ENCODE measurements around the gene OSBPL3. TPM values are rescaled to one million over a fixed set of nuclear protein-coding genes. Genes with fewer than 3 reads are reported as not detected.

Gene OSBPL3
- total and polyA plus RNA-seq, 2 donors (not counting 3 experiments of a cell fraction or from before 2014, with no cell fraction given): 7.5 to 27.1 TPM

- Histone ChIP-seq H3K9ac (replicated peaks; ENCODE audit: extremely low read depth, insufficient read depth, low read length) (no peak overlapping the region), H4K20me1 (replicated peaks; ENCODE audit: control insufficient read depth, extremely low read depth, insufficient read depth, low read length) (no peaks in the 10 kb centered on the region), H3K9me1 (replicated peaks; ENCODE audit: control insufficient read depth, extremely low read depth, insufficient read depth, low read length) (no peaks in the 10 kb centered on the region), H2AFZ (ENCODE audit: low read depth, low read length) (no peak overlapping the region), H3K9me3 (replicated peaks; ENCODE audit: control insufficient read depth, insufficient read depth, low read length) (no peaks in the 10 kb centered on the region), H3K4me2 (ENCODE audit: insufficient read depth, low read length) (no peak overlapping the region), H3K27ac (ENCODE audit: insufficient read depth, low read depth, low read length) (peak overlapping the region; percentile 22), H3K4me3 (replicated peaks in 1 of 3; ENCODE audit: insufficient read depth in 1 of 3, low read depth in 1 of 3, low read length in 3 of 3) (no peak overlapping the region), H3K4me1 (ENCODE audit: control insufficient read depth, extremely low read depth, insufficient read depth, low read length) (peaks cover 24% of the 10 kb centered on the region), H3K27me3 (ENCODE audit: control insufficient read depth in 2 of 2, insufficient read depth in 2 of 2, low read length in 2 of 2) (no peaks in the 10 kb centered on the region), H3K79me2 (ENCODE audit: control insufficient read depth, insufficient read depth, low read length) (no peaks in the 10 kb centered on the region), H3K36me3 (ENCODE audit: control insufficient read depth in 2 of 2, extremely low read depth in 1 of 2, insufficient read depth in 2 of 2, low read length in 2 of 2) (no peaks in the 10 kb centered on the region)
- dilution Hi-C loops (cut with MboI; ENCODE audit: extremely low pct_ligation_motif_present, low sequenced_read_pairs): no loop called here
- FAIRE-seq: peak; percentile 55
- DNase-seq (ENCODE audit: low read depth, low spot score): no peak
- no peak for TF ChIP-seq JUN (IDR thresholded peaks at IDR 0.05; ENCODE audit: borderline replicate concordance, insufficient read depth, insufficient read length, low read depth)
- no peak for TF ChIP-seq CTCF (IDR thresholded peaks at IDR 0.05; ENCODE audit: extremely low read depth in 1 of 2, insufficient read depth in 1 of 2, low read depth in 1 of 2, low read length in 2 of 2)
- BruUV-seq (replicated peaks): no TSS peak
- ChIA-PET CTCF (interaction anchor here (0.7 to 2.0 kb wide), 5 partner anchors 13 to 128 kb away, joined by 3 to 7 read pairs (median 3); no protein-coding TSS in a partner anchor), POLR2A (no interaction called here)
- intact Hi-C loops (cut with micrococcal nuclease): loop anchor here (1.0 to 5.0 kb wide), 2 partner anchors 26 to 337 kb away; no protein-coding TSS in a partner anchor
Observed at GRCh38 chr7:24754906-24755506, 225.0 kb downstream of the OSBPL3 start.

DNA sequence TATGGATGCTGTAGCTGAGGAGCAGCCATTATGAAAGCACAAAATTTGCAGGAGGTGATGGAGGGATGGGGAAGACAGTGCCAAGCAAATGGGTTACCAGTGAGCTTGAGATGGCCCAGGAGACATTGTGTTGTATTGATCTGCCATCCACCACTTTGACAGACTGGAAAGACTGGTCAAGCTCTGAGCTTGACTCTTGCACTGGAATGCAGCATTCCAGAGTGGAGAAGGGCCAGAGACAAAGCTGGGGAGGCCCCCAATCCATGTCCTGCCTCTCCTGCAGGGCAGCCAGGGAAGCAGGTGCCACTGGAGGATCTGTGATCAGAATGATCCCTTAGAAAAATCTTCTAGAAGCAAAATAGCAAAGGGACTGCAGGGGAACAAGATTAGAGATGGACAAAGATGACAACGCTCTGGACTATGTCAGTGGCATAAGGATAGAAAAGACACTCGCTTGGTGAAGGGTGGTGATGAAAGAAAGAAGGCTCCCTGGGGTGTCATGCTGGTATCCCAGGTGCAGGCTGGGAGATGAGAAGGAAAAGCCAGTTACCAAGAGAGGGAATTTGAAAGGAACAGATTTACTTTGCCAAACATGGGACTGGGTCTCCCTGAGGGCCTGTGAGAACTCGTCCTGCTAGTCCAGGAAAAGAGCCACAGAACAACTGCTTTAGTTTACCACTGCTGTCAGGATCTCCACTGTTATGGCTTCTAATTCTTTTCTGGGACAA is 227.7 kb downstream of the OSBPL3 start:
- Histone ChIP-seq H3K9me1 (replicated peaks; ENCODE audit: control insufficient read depth, extremely low read depth, insufficient read depth, low read length) (no peaks in the 10 kb centered on the region), H3K4me2 (ENCODE audit: insufficient read depth, low read length) (no peak overlapping the region), H3K4me3 (replicated peaks in 1 of 3; ENCODE audit: insufficient read depth in 1 of 3, low read depth in 1 of 3, low read length in 3 of 3) (no peak overlapping the region), H4K20me1 (replicated peaks; ENCODE audit: control insufficient read depth, extremely low read depth, insufficient read depth, low read length) (no peaks in the 10 kb centered on the region), H3K4me1 (ENCODE audit: control insufficient read depth, extremely low read depth, insufficient read depth, low read length) (peaks cover 19% of the 10 kb centered on the region), H2AFZ (ENCODE audit: low read depth, low read length) (no peak overlapping the region), H3K27ac (ENCODE audit: insufficient read depth, low read depth, low read length) (no peak overlapping the region), H3K9me3 (replicated peaks; ENCODE audit: control insufficient read depth, insufficient read depth, low read length) (no peaks in the 10 kb centered on the region), H3K9ac (replicated peaks; ENCODE audit: extremely low read depth, insufficient read depth, low read length) (no peak overlapping the region), H3K36me3 (ENCODE audit: control insufficient read depth in 2 of 2, extremely low read depth in 1 of 2, insufficient read depth in 2 of 2, low read length in 2 of 2) (no peaks in the 10 kb centered on the region), H3K79me2 (ENCODE audit: control insufficient read depth, insufficient read depth, low read length) (no peaks in the 10 kb centered on the region), H3K27me3 (ENCODE audit: control insufficient read depth in 2 of 2, insufficient read depth in 2 of 2, low read length in 2 of 2) (no peaks in the 10 kb centered on the region)
- DNase-seq (ENCODE audit: low read depth, low spot score) (no peak), FAIRE-seq (no peak)
- dilution Hi-C loops (cut with MboI; ENCODE audit: extremely low pct_ligation_motif_present, low sequenced_read_pairs) (no loop called here), intact Hi-C loops (cut with micrococcal nuclease) (no loop called here)
- ChIA-PET CTCF (interaction anchor here (2.0 to 2.5 kb wide), 2 partner anchors 60 to 342 kb away, joined by 6 to 7 read pairs; no protein-coding TSS in a partner anchor), POLR2A (no interaction called here)
- no TSS peak for BruUV-seq (replicated peaks)
- TF ChIP-seq FOS (IDR thresholded peaks at IDR 0.05; ENCODE audit: borderline replicate concordance, insufficient read depth, low read length) (no peak), MYC (IDR thresholded peaks at IDR 0.05; ENCODE audit: low read depth, low read length) (no peak), EZH2 (IDR thresholded peaks at IDR 0.05; ENCODE audit: borderline replicate concordance, low read depth, low read length, severe bottlenecking) (no peak), GATA2 (IDR thresholded peaks at IDR 0.05; ENCODE audit: insufficient read depth, insufficient read length, low read depth, low read length) (no peak), CTCF (IDR thresholded peaks at IDR 0.05; ENCODE audit: extremely low read depth in 1 of 2, insufficient read depth in 1 of 2, low read depth in 1 of 2, low read length in 2 of 2) (no peak), POLR2A (IDR thresholded peaks at IDR 0.05; ENCODE audit: low read depth, low read length) (no peak), POLR2AphosphoS5 (IDR thresholded peaks at IDR 0.05; ENCODE audit: insufficient read depth, low read depth, low read length) (no peak), JUN (IDR thresholded peaks at IDR 0.05; ENCODE audit: borderline replicate concordance, insufficient read depth, insufficient read length, low read depth) (no peak)
- TF ChIP-seq, protein P1, sequence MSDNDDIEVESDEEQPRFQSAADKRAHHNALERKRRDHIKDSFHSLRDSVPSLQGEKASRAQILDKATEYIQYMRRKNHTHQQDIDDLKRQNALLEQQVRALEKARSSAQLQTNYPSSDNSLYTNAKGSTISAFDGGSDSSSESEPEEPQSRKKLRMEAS (IDR thresholded peaks at IDR 0.05; ENCODE audit: insufficient read depth, insufficient read length): no peak

Data from endothelial cell of umbilical vein (primary cell).